H9 (cell line): Measurements from ENCODE around the gene LMBR1. TPM values are rescaled to one million over a fixed set of nuclear protein-coding genes. Genes with fewer than 3 reads are reported as not detected.

Source experiments
- DNase-seq: peaks from one replicate; pipeline ENCODE4 v3.0.0-alpha.2; 2017
- H2AFZ ChIP-seq: one replicate; pipeline ENCODE4 v1.6.1; 2013; ENCODE audit warnings: mild to moderate bottlenecking, low read length, control low read depth, moderate library complexity
- H2AK5ac ChIP-seq: 2 replicates; pipeline ENCODE4 v1.6.1; 2013; ENCODE audit warnings: low read length, control low read depth, mixed read lengths; ENCODE audit not compliant: insufficient read length
- H2BK120ac ChIP-seq: one replicate; pipeline ENCODE4 v1.6.1; 2013; ENCODE audit warnings: low read depth, mild to moderate bottlenecking, low read length, control low read depth, inconsistent platforms; ENCODE audit not compliant: poor library complexity, severe bottlenecking
- H2BK12ac ChIP-seq: 2 replicates; pipeline ENCODE4 v1.6.1; 2013; ENCODE audit warnings: low read length, control low read depth, mixed read lengths, low read depth; ENCODE audit not compliant: insufficient read length
- H2BK15ac ChIP-seq: 2 replicates; pipeline ENCODE4 v1.6.1; 2013; ENCODE audit warnings: low read depth, low read length, control low read depth
- H2BK20ac ChIP-seq: one replicate; pipeline ENCODE4 v1.6.1; 2013; ENCODE audit warnings: low read depth, mild to moderate bottlenecking, low read length, control low read depth, inconsistent platforms; ENCODE audit not compliant: poor library complexity, severe bottlenecking
- H2BK5ac ChIP-seq: 2 replicates; pipeline ENCODE4 v1.6.1; 2013; ENCODE audit warnings: low read length, control low read depth, mixed read lengths; ENCODE audit not compliant: insufficient read length
- H3K14ac ChIP-seq: 2 replicates; pipeline ENCODE4 v1.6.1; 2013; ENCODE audit warnings: low read length, control low read depth; ENCODE audit not compliant: insufficient read depth
- H3K18ac ChIP-seq: 2 replicates; pipeline ENCODE4 v1.6.1; 2013; ENCODE audit warnings: low read depth, mild to moderate bottlenecking, mixed read lengths, low read length, control low read depth; ENCODE audit not compliant: insufficient read length
- H3K23ac ChIP-seq: 2 replicates; pipeline ENCODE4 v1.6.1; 2013; ENCODE audit warnings: low read length, control low read depth, mixed read lengths, low read depth; ENCODE audit not compliant: insufficient read length
- H3K23me2 ChIP-seq: 2 replicates; pipeline ENCODE4 v1.6.1; 2013; ENCODE audit warnings: low read depth, mild to moderate bottlenecking, mixed read lengths, low read length, control low read depth; ENCODE audit not compliant: insufficient read length, poor library complexity, severe bottlenecking
- H3K27ac ChIP-seq: 2 replicates; pipeline ENCODE4 v1.5.1; 2013; ENCODE audit warnings: low read length, control low read depth, mixed read lengths, low read depth; ENCODE audit not compliant: insufficient read length
- H3K27me3 ChIP-seq: 2 replicates; pipeline ENCODE4 v1.6.1; 2013; ENCODE audit warnings: low read length, control low read depth, inconsistent platforms; ENCODE audit not compliant: insufficient read depth
- H3K4ac ChIP-seq: 2 replicates; pipeline ENCODE4 v1.6.1; 2013; ENCODE audit warnings: low read depth, mild to moderate bottlenecking, control low read depth, inconsistent platforms, low read length, moderate library complexity
- H3K4me1 ChIP-seq: 2 replicates; pipeline ENCODE4 v1.6.1; 2013; ENCODE audit warnings: low read length, control low read depth, inconsistent platforms; ENCODE audit not compliant: insufficient read depth
- H3K4me2 ChIP-seq: 2 replicates; pipeline ENCODE4 v1.6.1; 2013; ENCODE audit warnings: low read length, control low read depth, mixed read lengths; ENCODE audit not compliant: insufficient read length, insufficient read depth
- H3K56ac ChIP-seq: 2 replicates; pipeline ENCODE4 v1.6.1; 2013; ENCODE audit warnings: low read depth, mild to moderate bottlenecking, mixed read lengths, low read length, control low read depth; ENCODE audit not compliant: insufficient read length
- H3K79me1 ChIP-seq: 2 replicates; pipeline ENCODE4 v1.6.1; 2013; ENCODE audit warnings: low read depth, mild to moderate bottlenecking, moderate library complexity, low read length, control low read depth, inconsistent platforms; ENCODE audit not compliant: insufficient read depth, poor library complexity, severe bottlenecking
- H3K79me2 ChIP-seq: 2 replicates; pipeline ENCODE4 v1.6.1; 2013; ENCODE audit warnings: low read length, control low read depth, inconsistent platforms; ENCODE audit not compliant: insufficient read depth
- H3K9ac ChIP-seq: 2 replicates; pipeline ENCODE4 v1.6.1; 2013; ENCODE audit warnings: low read length, control low read depth, mixed read lengths; ENCODE audit not compliant: insufficient read length; ENCODE audit errors: extremely low read depth
- H3K9me3 ChIP-seq: one replicate; pipeline ENCODE4 v1.6.1; 2013; ENCODE audit warnings: low read depth, low read length, inconsistent platforms; ENCODE audit not compliant: control insufficient read depth
- H3T11ph ChIP-seq: one replicate; pipeline ENCODE4 v1.6.1; 2013; ENCODE audit warnings: mild to moderate bottlenecking, low read length, control low read depth, inconsistent platforms
- H4K20me1 ChIP-seq: one replicate; pipeline ENCODE4 v1.6.1; 2013; ENCODE audit not compliant: control insufficient read depth, insufficient read length, insufficient read depth
- H4K5ac ChIP-seq: 2 replicates; pipeline ENCODE4 v1.6.1; 2013; ENCODE audit warnings: low read depth, mild to moderate bottlenecking, mixed read lengths, low read length, control low read depth; ENCODE audit not compliant: insufficient read length
- H4K8ac ChIP-seq: replicated peaks from 2 replicates; pipeline ENCODE4 v1.6.1; 2013; ENCODE audit warnings: low read length, control low read depth, mixed read lengths, low read depth; ENCODE audit not compliant: insufficient read length
- H4K91ac ChIP-seq: 2 replicates; pipeline ENCODE4 v1.6.1; 2013; ENCODE audit warnings: low read depth, mild to moderate bottlenecking, moderate library complexity, mixed read lengths, low read length, control low read depth; ENCODE audit not compliant: insufficient read length
- H3K27ac Mint-ChIP-seq, 3 experiments: 2 replicates in 2 of 3; 3 replicates in 1 of 3; pipeline ENCODE4 v1.8.0; 2020 to 2021; ENCODE audit warnings: mixed read lengths in 3 of 3, mild to moderate bottlenecking in 1 of 3, moderate library complexity in 1 of 3
- H3K27me3 Mint-ChIP-seq: 2 replicates; pipeline ENCODE4 v1.8.0; 2021; ENCODE audit warnings: low read depth, mild to moderate bottlenecking, moderate library complexity, mixed read lengths
- H3K36me3 Mint-ChIP-seq, 3 experiments: 2 replicates in 2 of 3; 3 replicates in 1 of 3; pipeline ENCODE4 v1.8.0; 2020 to 2021; ENCODE audit warnings: low read depth in 3 of 3, mixed read lengths in 3 of 3; ENCODE audit not compliant: insufficient read depth in 1 of 3
- H3K4me1 Mint-ChIP-seq, 2 experiments: 2 replicates each; pipeline ENCODE4 v1.8.0; 2020; ENCODE audit warnings: mixed read lengths in 2 of 2
- H3K4me3 Mint-ChIP-seq, 2 experiments: 2 replicates in 1 of 2; 3 replicates in 1 of 2; pipeline ENCODE4 v1.8.0; 2020 to 2021; ENCODE audit warnings: mild to moderate bottlenecking in 2 of 2, mixed read lengths in 2 of 2, moderate library complexity in 1 of 2
- H3K9me3 Mint-ChIP-seq, 2 experiments: 2 replicates in 1 of 2; 3 replicates in 1 of 2; pipeline ENCODE4 v1.8.0; 2020; ENCODE audit warnings: mild to moderate bottlenecking in 2 of 2, mixed read lengths in 2 of 2, moderate library complexity in 1 of 2
- CTCF ChIP-seq: fragments of 200-600 bp; sonication (generic); conservative IDR thresholded peaks from 3 replicates; pipeline ENCODE4 v1.8.0; 2021; ENCODE audit warnings: antibody characterized with exemption, mild to moderate bottlenecking
- WGBS: extraction: QIAGEN DNeasy Blood & Tissue Kit; methylation state at CpG from one replicate; pipeline ENCODE4 v1.1.7; 2013; ENCODE audit warnings: missing lambda C conversion rate, low lambda C conversion rate, mixed read lengths; ENCODE audit not compliant: insufficient read length; ENCODE audit errors: extremely low coverage; 5-methylcytosine and 5-hydroxymethylcytosine counted together
- total RNA-seq: library from RNA; stranded (reverse); gene quantifications from 2 replicates; pipeline ENCODE4 v1.2.1, GENCODE V29; 2021

LMBR1 gene
- total RNA-seq, 1 experiment from 2014 or later: 62.3 TPM

- Histone ChIP-seq H2BK5ac (no peak overlapping the region), H2AFZ (no peak overlapping the region), H3K9ac (no peak overlapping the region), H4K8ac (no peak overlapping the region), H3K14ac (no peak overlapping the region), H4K20me1 (no peaks in the 10 kb centered on the region), H3K4ac (no peak overlapping the region), H3K23ac (no peak overlapping the region), H2BK15ac (no peak overlapping the region), H3K23me2 (no peaks in the 10 kb centered on the region), H2BK20ac (no peak overlapping the region), H3K79me1 (no peaks in the 10 kb centered on the region), H3K27ac (no peak overlapping the region), H2BK12ac (no peak overlapping the region), H2AK5ac (no peak overlapping the region), H3K18ac (no peak overlapping the region), H3T11ph (no peak overlapping the region), H3K79me2 (no peaks in the 10 kb centered on the region), H4K5ac (no peak overlapping the region), H3K56ac (no peak overlapping the region), H3K4me2 (no peak overlapping the region), H3K4me1 (no peaks in the 10 kb centered on the region), H3K27me3 (no peaks in the 10 kb centered on the region), H3K9me3 (no peaks in the 10 kb centered on the region), H4K91ac (no peak overlapping the region), H2BK120ac (no peak overlapping the region)
- H3K36me3 Mint-ChIP-seq: peaks cover 13 to 29% (median 29%) of the 10 kb centered on the region in 3 experiments; a peak in 6 of 7 replicates
- H3K27ac Mint-ChIP-seq: peak overlapping the region in 1 of 3 experiments; percentile 75; a peak in 2 of 7 replicates
- TF ChIP-seq CTCF: no peak
- H3K4me3 Mint-ChIP-seq: no peak overlapping the region; a peak in 1 of 5 replicates
- DNase-seq: no peak
- H3K9me3 Mint-ChIP-seq: no peaks in the 10 kb centered on the region; a peak in 1 of 5 replicates
- WGBS: no CpG with 5 or more reads among the region's 6 CpGs
- H3K27me3 Mint-ChIP-seq: no peaks in the 10 kb centered on the region
- peaks cover 18 to 25% of the 10 kb centered on the region in 2 experiments for H3K4me1 Mint-ChIP-seq
These were observed 219.5 kb downstream of the LMBR1 start for GRCh38 chr7:156673454-156673853.
